Neural cell (in vitro differentiated cells): Measurements from ENCODE around the gene FZD7. TPM values are rescaled to one million over a fixed set of nuclear protein-coding genes. Genes with fewer than 3 reads are reported as not detected.

Experiments used
- H2AFZ ChIP-seq: fragments of 200-600, 300-800 bp; sonication (generic), shearing (Covaris generic); 2 replicates; pipeline ENCODE4 v1.6.0; 2014; ENCODE audit warnings: low read depth, mild to moderate bottlenecking, antibody characterized with exemption, low read length, moderate library complexity
- H3F3A ChIP-seq: fragments of 200-600 bp; shearing (Covaris generic); 2 replicates; pipeline ENCODE4 v1.6.1; 2016; ENCODE audit warnings: mild to moderate bottlenecking, moderate library complexity, mixed read lengths, antibody characterized with exemption, low read length; ENCODE audit not compliant: insufficient read depth, poor library complexity, severe bottlenecking
- H3K27ac ChIP-seq: fragments of 200-600, 300-800 bp; sonication (generic), shearing (Covaris generic); 2 replicates; pipeline ENCODE4 v1.5.1; 2014; ENCODE audit warnings: mild to moderate bottlenecking, low read length, moderate library complexity
- H3K27me3 ChIP-seq: fragments of 300-800, 200-600 bp; sonication (generic), shearing (Covaris generic); 2 replicates; pipeline ENCODE4 v1.6.0; 2014; ENCODE audit warnings: mild to moderate bottlenecking, low read depth, low read length, moderate library complexity; ENCODE audit not compliant: insufficient read depth
- H3K36me3 ChIP-seq: fragments of 300-800, 200-600 bp; sonication (generic), shearing (Covaris generic); 2 replicates; pipeline ENCODE4 v1.5.1; 2014; ENCODE audit warnings: mild to moderate bottlenecking, antibody characterized with exemption, low read length, moderate library complexity; ENCODE audit not compliant: insufficient read depth
- H3K4me2 ChIP-seq: fragments of 300-800, 200-600 bp; sonication (generic), shearing (Covaris generic); 2 replicates; pipeline ENCODE4 v1.6.0; 2014; ENCODE audit warnings: mild to moderate bottlenecking, low read length
- H3K4me3 ChIP-seq: fragments of 300-800, 200-600 bp; sonication (generic), shearing (Covaris generic); 2 replicates; pipeline ENCODE4 v1.5.1; 2014; ENCODE audit warnings: mild to moderate bottlenecking, low read length, moderate library complexity
- H3K79me2 ChIP-seq: fragments of 200-600 bp; shearing (Covaris generic); replicated peaks from 2 replicates; pipeline ENCODE4 v1.6.0; 2014; ENCODE audit warnings: mild to moderate bottlenecking, low read length, moderate library complexity; ENCODE audit not compliant: insufficient read depth
- H3K9ac ChIP-seq: fragments of 300-800, 200-600 bp; sonication (generic), shearing (Covaris generic); 2 replicates; pipeline ENCODE4 v1.6.1; 2016; ENCODE audit warnings: mild to moderate bottlenecking, low read length, mixed read lengths
- H3K9me2 ChIP-seq: fragments of 200-600 bp; shearing (Covaris generic); 2 replicates; pipeline ENCODE4 v1.6.1; 2016; ENCODE audit warnings: mild to moderate bottlenecking, low read length, mixed read lengths; ENCODE audit not compliant: insufficient read depth
- H3K9me3 ChIP-seq: fragments of 200-600, 300-800 bp; sonication (generic), shearing (Covaris generic); 2 replicates; pipeline ENCODE4 v1.6.1; 2016; ENCODE audit warnings: mild to moderate bottlenecking, mixed run types, low read length, moderate library complexity, mixed read lengths
- H4K20me1 ChIP-seq: fragments of 200-600 bp; shearing (Covaris generic); 2 replicates; pipeline ENCODE4 v1.6.1; 2016; ENCODE audit warnings: mild to moderate bottlenecking, mixed run types; ENCODE audit not compliant: insufficient read depth
- EP300 ChIP-seq: fragments of 450-650 bp; conservative IDR thresholded peaks from 2 replicates; pipeline ENCODE4 v1.6.1; 2014; ENCODE audit warnings: antibody characterized with exemption, mild to moderate bottlenecking, moderate library complexity; ENCODE audit not compliant: poor library complexity, severe bottlenecking
- EZH2 ChIP-seq: fragments of 200-600, 300-800 bp; shearing (Covaris generic), sonication (generic); IDR thresholded peaks from 2 replicates; pipeline ENCODE4 v1.6.1; 2014; ENCODE audit warnings: antibody characterized with exemption, low read length, borderline replicate concordance, mild to moderate bottlenecking; ENCODE audit not compliant: insufficient read depth, poor library complexity, severe bottlenecking
- REST ChIP-seq: IDR thresholded peaks from 2 replicates; pipeline ENCODE4 v1.6.1; 2012; ENCODE audit warnings: borderline replicate concordance
- SMC3 ChIP-seq: fragments of 450-650 bp; conservative IDR thresholded peaks from 2 replicates; pipeline ENCODE4 v1.6.1; 2014; ENCODE audit warnings: antibody characterized with exemption, mild to moderate bottlenecking, moderate library complexity; ENCODE audit not compliant: poor library complexity
- TAF1 ChIP-seq: IDR thresholded peaks from 2 replicates; pipeline ENCODE4 v1.6.1; 2012; ENCODE audit warnings: low read depth
- polyA plus RNA-seq: library from polyadenylated mRNA; depleted of rRNA; stranded (reverse); fragments of >200 nt; gene quantifications from 2 replicates; pipeline ENCODE4 v1.2.3, GENCODE V29; 2014
- TF ChIP-seq, protein P1 (sequence below): fragments of 450-650 bp; IDR thresholded peaks from 2 replicates; pipeline ENCODE4 v1.5.1; 2014; ENCODE audit warnings: antibody characterized with exemption, mild to moderate bottlenecking, moderate library complexity; ENCODE audit not compliant: poor library complexity, severe bottlenecking

Gene FZD7
- polyA plus RNA-seq, 1 donor from 2014 or later: 1.8 TPM

GRCh38 chr2:202023198-202023903, 10.3 kb upstream of the FZD7 start:
- Histone ChIP-seq H3F3A (no peaks in the 10 kb centered on the region), H3K27me3 (peaks cover 4% of the 10 kb centered on the region), H3K27ac (no peak overlapping the region), H3K9me3 (no peaks in the 10 kb centered on the region), H3K9ac (no peak overlapping the region), H3K79me2 (no peaks in the 10 kb centered on the region), H4K20me1 (no peaks in the 10 kb centered on the region), H3K4me3 (no peak overlapping the region), H3K9me2 (no peaks in the 10 kb centered on the region), H2AFZ (no peak overlapping the region), H3K4me2 (no peak overlapping the region), H3K36me3 (no peaks in the 10 kb centered on the region)
- TF ChIP-seq EZH2 (no peak), TAF1 (no peak), EP300 (no peak)

DNA sequence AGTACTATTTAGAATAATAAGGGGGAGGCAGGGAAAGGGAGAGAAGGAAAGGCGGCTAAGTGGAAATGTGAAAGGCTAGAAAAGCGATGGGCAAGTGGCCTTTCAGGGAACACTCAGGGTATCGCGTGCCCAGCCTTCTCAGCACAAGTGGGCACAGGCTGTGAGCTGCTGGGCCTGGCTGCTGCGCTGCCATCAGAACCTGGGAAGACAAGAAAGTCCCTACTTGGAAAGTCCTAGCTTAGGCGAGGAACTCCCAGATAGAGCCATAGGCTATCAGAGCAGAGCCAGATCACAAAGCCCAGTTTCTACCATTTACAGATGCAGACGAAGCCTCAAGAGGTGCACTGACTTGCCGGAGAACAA, 9.8 kb upstream of the FZD7 start:
- no peaks in the 10 kb centered on the region for H3K36me3 ChIP-seq
- TF ChIP-seq EZH2: no peak
- no peak for TF ChIP-seq TAF1
- TF ChIP-seq, protein P1, sequence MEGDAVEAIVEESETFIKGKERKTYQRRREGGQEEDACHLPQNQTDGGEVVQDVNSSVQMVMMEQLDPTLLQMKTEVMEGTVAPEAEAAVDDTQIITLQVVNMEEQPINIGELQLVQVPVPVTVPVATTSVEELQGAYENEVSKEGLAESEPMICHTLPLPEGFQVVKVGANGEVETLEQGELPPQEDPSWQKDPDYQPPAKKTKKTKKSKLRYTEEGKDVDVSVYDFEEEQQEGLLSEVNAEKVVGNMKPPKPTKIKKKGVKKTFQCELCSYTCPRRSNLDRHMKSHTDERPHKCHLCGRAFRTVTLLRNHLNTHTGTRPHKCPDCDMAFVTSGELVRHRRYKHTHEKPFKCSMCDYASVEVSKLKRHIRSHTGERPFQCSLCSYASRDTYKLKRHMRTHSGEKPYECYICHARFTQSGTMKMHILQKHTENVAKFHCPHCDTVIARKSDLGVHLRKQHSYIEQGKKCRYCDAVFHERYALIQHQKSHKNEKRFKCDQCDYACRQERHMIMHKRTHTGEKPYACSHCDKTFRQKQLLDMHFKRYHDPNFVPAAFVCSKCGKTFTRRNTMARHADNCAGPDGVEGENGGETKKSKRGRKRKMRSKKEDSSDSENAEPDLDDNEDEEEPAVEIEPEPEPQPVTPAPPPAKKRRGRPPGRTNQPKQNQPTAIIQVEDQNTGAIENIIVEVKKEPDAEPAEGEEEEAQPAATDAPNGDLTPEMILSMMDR: no peak
- no peak overlapping the region for H3K4me2 ChIP-seq
- H3K27me3 ChIP-seq: peaks cover 4% of the 10 kb centered on the region
- no peak overlapping the region for H2AFZ ChIP-seq
- no peaks in the 10 kb centered on the region for H3F3A ChIP-seq
- H3K4me3 ChIP-seq: no peak overlapping the region
- H4K20me1 ChIP-seq: no peaks in the 10 kb centered on the region
- H3K9ac ChIP-seq: no peak overlapping the region
- no peak overlapping the region for H3K27ac ChIP-seq
- no peaks in the 10 kb centered on the region for H3K9me2 ChIP-seq
- no peaks in the 10 kb centered on the region for H3K79me2 ChIP-seq
- no peaks in the 10 kb centered on the region for H3K9me3 ChIP-seq

GRCh38 chr2:202024871-202025270, 8.8 kb upstream of the FZD7 start:
- H4K20me1 ChIP-seq: no peaks in the 10 kb centered on the region
- TF ChIP-seq SMC3 (no peak), REST (no peak), EZH2 (no peak)
- H3K9me3 ChIP-seq: no peaks in the 10 kb centered on the region
- no peak overlapping the region for H3K27ac ChIP-seq
- no peaks in the 10 kb centered on the region for H3F3A ChIP-seq
- H3K9ac ChIP-seq: no peak overlapping the region
- H3K27me3 ChIP-seq: peaks cover 4% of the 10 kb centered on the region
- no peaks in the 10 kb centered on the region for H3K36me3 ChIP-seq
- no peak overlapping the region for H3K4me2 ChIP-seq
- H2AFZ ChIP-seq: no peak overlapping the region
- no peaks in the 10 kb centered on the region for H3K79me2 ChIP-seq
- H3K9me2 ChIP-seq: no peaks in the 10 kb centered on the region
- no peak overlapping the region for H3K4me3 ChIP-seq
